GM21528 (cell line): Measurements from ENCODE around the gene UFD1.
"Not testable (repeated sequence)": the region's sequence is repeated elsewhere in the genome, so short reads cannot be mapped to it uniquely, and the experiment has no call there.

Experiments used
- ATAC-seq: cut with Tn5 transposase; IDR thresholded peaks from one replicate; pipeline ENCODE4 v1.9.1; 2021; ENCODE audit warnings: mild to moderate bottlenecking, moderate library complexity; ENCODE audit not compliant: unreplicated experiment, low FRiP score

UFD1 gene

GRCh38 chr22:19451570-19451969 is 27.4 kb downstream of the UFD1 start:
- ATAC-seq = no peak

GRCh38 chr22:19450363-19451175 is 28.4 kb downstream of the UFD1 start:
- no peak for ATAC-seq

- ATAC-seq = no peak
These were observed 29.6 kb downstream of the UFD1 start for GRCh38 chr22:19449422-19449767.

GRCh38 chr22:19448739-19449421 is 30.1 kb downstream of the UFD1 start:
- ATAC-seq = no peak

- ATAC-seq = peak; percentile 41
These were observed 30.9 kb downstream of the UFD1 start for GRCh38 chr22:19448076-19448607.

DNA sequence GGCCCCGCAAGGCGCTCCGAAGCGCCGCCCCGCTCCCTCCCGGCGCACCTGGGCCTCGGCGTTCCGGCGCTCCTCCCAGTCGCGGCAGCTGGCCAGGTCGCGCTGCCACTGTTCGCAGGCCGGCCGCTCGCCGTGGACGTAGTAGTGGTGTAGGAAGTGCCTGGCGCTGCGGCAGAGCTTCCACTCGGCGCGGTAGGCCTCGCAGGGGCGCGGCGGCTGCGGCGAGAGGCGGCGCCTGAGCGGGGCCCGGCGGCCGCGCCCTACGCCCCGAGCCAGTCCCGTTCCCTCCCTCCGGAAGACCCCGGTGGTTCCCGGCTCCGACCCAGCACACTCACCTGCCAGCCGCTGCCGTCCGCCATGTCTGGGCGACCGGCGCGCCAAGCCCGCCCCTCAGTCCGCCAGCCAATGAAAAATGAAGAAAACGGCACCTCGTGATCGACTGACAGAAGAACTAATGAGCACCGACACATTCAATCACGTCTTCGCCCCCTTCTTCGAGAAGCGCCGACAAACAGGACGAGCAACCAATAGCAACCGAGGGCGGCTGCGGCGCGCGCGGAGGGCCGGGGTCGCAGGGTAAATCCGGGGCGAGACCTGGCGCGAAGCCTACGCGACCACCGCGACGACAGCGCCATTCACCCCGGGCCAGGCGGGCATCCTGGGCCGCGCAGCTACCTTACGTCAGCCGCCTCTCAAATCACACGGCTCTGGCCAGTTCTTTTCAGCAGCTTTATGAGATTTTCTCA is 31.5 kb downstream of the UFD1 start, which contains the start of gene C22orf39:
Gene C22orf39, minus strand, starts transcription at position 382 of the 746 bp plus-strand sequence. Its CDS starts 23 bp downstream, at position 359.
- ATAC-seq = peak; percentile 79

DNA sequence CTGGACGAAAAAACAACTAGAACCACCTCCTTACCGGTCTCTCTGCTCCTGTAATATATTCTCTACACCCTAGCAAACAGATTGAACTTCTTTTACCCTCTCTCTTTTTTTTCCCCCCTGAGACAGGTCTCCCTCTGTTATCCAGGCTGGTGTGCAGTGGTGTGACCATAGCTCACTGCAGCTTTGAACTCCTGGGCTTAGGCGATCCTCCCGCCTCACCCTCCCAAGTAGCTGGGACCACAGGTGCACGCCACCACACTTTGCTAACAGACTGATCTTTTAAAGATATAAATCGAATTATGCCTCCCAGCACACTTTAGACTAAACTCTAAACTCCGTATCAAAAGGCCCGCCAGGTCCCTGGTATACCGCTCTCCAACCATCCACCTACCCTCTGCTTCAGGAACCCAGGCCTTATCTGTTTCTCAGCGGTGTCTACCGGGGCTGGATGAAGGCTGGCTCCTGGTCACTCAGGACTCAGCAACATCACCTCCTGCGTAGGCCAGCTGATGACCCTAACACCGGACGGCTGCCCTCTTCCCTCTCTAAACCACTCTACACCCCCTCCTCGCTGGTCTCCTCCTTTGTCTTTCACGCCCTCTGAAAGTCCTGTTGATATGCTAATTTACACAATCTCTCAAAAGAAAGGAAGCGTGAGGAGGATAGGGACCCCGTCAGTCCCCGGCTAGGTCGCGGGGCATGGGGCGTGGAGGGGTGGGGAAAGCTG is 32.2 kb downstream of the UFD1 start:
- ATAC-seq = no peak

GRCh38 chr22:19445279-19445982 is 33.6 kb downstream of the UFD1 start:
- ATAC-seq = not testable (repeated sequence)

DNA sequence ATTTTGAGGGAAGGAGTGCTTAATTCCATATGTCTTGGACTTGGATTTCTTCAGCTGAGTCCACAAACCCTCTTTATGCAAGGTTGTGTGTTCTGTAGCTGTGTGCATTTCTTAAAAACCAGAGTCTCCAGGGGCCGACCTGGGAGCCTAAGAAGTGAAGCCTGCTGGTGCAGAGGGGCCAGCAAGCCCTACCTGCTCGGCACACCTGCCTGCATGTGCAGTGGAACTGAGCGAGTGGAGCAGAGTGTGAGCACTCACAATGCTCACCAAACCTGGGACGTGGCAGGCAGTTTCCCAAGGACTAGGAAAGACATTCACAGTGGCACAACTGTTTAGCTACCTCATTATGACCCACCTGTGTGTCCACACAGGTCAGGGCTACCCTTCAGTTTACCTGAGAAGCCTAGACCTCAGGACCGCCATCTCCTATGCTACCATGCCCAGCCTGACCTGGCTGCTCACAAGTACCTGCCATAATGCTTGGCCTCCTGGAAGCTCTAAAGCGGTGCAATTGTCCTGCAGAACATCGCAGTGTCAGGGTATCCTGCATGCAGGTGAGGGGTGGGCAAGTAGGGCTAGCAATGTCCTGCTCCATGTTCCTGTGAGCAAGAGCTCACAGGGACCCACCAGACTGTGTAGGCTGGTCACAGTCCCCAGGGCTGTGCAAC is 35.3 kb downstream of the UFD1 start:
- ATAC-seq = no peak

GRCh38 chr22:19442166-19442565 is 36.8 kb downstream of the UFD1 start:
- no peak for ATAC-seq

- no peak for ATAC-seq
These were observed 38.4 kb downstream of the UFD1 start for GRCh38 chr22:19440411-19441195.

DNA sequence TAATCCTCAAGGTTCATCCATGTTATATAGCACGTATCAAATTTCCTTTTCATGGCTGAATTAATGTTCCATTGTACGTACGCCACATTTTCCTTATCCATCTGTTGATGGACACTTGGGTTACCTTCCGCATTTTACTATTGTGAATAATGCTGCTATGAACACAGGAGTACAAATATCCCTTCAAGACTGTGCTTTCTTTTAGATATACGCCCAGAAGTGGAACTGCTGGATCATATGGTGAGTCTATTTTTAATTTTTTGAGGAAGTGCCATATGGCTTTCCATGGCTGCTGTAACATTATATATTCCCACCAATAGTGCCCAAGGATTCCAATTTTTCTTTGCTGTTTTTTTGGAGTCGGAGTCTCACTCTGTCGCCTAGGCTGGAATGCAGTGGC is 40.7 kb downstream of the UFD1 start:
- no peak for ATAC-seq

DNA sequence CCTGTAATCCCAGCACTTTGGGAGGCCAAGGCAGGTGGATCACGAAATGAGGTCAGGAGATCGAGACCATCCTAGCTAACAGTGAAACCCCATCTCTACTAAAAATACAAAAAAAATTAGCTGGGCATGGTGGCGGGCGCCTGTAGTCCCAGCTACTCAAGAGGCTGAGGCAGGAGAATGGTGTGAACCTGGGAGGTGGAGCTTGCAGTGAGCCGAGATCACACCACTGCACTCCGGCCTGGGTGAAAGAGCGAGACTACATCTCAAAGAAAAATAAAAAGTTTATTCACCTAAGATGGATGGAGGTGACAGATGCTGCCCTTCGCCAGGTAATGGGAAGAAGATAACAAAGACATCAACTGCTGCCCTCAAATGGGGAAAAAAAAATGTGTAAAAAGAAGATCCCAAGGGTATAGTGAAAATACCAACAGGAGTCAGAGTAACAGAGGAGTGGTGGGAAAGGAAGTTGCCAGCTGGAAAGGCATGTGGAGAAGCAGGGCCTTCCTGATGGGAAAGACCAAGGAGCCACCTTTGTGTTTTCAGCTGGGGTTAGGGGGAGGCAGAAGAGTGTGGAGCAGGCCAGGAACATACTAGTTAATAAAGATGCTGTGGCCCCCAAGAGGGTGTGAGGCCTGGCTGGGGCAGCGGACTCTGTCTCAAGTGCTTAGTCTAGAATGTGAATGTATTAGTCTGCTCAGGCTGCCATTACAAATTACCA is 42.4 kb downstream of the UFD1 start:
- not testable (repeated sequence) for ATAC-seq

GRCh38 chr22:19434829-19435580 is 44.0 kb downstream of the UFD1 start:
- ATAC-seq = no peak

GRCh38 chr22:19434401-19434800 is 44.6 kb downstream of the UFD1 start:
- no peak for ATAC-seq

DNA sequence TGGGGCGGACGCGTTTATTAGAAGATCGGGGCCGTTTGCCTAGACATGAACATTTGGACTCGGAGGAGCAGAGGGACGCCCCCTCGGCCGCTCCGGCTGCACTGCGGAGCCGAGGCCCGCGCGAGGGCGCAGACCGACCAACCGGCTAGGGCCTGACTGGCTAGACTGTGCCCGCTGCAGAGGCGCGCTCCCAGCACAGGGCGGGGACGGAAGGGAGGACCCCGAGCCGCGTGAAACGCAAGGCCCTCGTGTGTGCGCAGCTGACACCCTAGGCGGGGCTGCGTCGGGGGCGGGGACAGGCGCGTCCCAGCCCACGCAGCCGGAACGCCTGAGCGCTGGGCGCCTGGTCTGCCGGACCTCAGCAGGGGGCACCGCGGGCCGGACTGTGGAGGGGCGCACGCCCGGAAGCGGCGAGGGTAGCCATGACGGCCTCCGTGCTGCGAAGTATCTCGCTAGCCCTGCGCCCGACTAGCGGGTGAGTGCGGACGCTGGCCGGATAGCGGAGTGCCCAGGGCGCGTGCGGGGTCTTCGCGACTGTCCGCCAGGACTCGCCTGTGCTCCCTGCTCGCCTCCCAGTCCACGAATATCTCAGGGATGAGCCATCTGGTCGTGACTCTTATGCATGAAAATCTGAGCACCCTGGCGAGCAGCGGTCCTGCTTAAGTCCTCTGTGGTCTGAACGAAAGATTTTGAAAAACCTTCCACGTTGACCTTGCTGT is 46.7 kb downstream of the UFD1 start, which contains the start of gene MRPL40:
Gene MRPL40, plus strand, starts transcription at position 413 of the 719 bp plus-strand sequence. Its CDS starts 10 bp downstream, at position 423.
- ATAC-seq = peak; percentile 80
